ENCODE measurements around the gene REEP1. TPM values are rescaled to one million over a fixed set of nuclear protein-coding genes. Genes with fewer than 3 reads are reported as not detected.

The REEP1 gene
- total RNA-seq, 4 donors from 2014 or later = 9.7 to 24.5 (median 13.4) TPM

DNA sequence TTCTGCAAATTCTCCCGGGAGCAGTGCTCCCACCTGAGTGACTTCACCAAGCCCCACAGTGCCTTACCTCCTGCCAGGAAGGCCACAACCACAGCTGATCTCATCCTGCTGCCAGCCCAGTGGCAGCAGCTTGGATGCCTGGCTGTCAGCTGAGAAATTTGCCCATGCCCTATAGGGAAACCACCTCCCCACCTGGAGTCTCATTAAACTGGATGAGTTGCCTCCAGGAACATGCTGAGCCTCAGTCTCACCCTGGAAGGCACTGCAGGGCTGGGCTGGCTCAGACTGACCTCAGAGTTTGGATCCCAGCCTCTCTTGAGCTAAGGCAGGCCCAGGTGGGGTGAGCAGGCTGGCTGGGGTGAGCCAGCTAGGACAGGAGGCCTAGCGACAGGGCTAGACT, 23.3 kb downstream of the REEP1 start:
- Histone ChIP-seq H3K27ac (no peak overlapping the region), H3K36me3 (no peaks in the 10 kb centered on the region), H3K4me1 (no peaks in the 10 kb centered on the region), H3K4me3 (no peak overlapping the region), H3K27me3 (no peaks in the 10 kb centered on the region), H3K9me3 (no peaks in the 10 kb centered on the region)
- no peak for TF ChIP-seq POLR2A (IDR thresholded peaks at IDR 0.05)
- no peak for TF ChIP-seq CTCF (IDR thresholded peaks at IDR 0.05)
- intact Hi-C loops (cut with DNase I; ENCODE audit: low total_unique reads) = no loop called here
- DNase-seq = no peak

GRCh38 chr2:86313341-86313740, 24.1 kb downstream of the REEP1 start:
- Histone ChIP-seq H3K9me3 (no peaks in the 10 kb centered on the region), H3K36me3 (no peaks in the 10 kb centered on the region), H3K4me3 (no peak overlapping the region), H3K4me1 (no peaks in the 10 kb centered on the region), H3K27me3 (no peaks in the 10 kb centered on the region), H3K27ac (no peak overlapping the region)
- no peak for TF ChIP-seq CTCF (IDR thresholded peaks at IDR 0.05)
- no peak for TF ChIP-seq POLR2A (IDR thresholded peaks at IDR 0.05)
- DNase-seq = no peak
- intact Hi-C loops (cut with DNase I; ENCODE audit: low total_unique reads) = no loop called here

- no peaks in the 10 kb centered on the region for H3K9me3 ChIP-seq
- H3K27me3 ChIP-seq = no peaks in the 10 kb centered on the region
- intact Hi-C loops (cut with DNase I; ENCODE audit: low total_unique reads) = no loop called here
- H3K36me3 ChIP-seq = no peaks in the 10 kb centered on the region
- no peak for TF ChIP-seq POLR2A (IDR thresholded peaks at IDR 0.05)
- TF ChIP-seq CTCF (IDR thresholded peaks at IDR 0.05) = no peak
- H3K4me3 ChIP-seq = no peak overlapping the region
- H3K4me1 ChIP-seq = no peaks in the 10 kb centered on the region
- no peak for DNase-seq
- no peak overlapping the region for H3K27ac ChIP-seq
Observed at GRCh38 chr2:86311879-86312278, 25.5 kb downstream of the REEP1 start.

GRCh38 chr2:86309966-86310365, 27.5 kb downstream of the REEP1 start:
- intact Hi-C loops (cut with DNase I; ENCODE audit: low total_unique reads) = no loop called here
- H3K27me3 ChIP-seq = no peaks in the 10 kb centered on the region
- no peak overlapping the region for H3K4me3 ChIP-seq
- H3K4me1 ChIP-seq = no peaks in the 10 kb centered on the region
- H3K36me3 ChIP-seq = no peaks in the 10 kb centered on the region
- no peak for DNase-seq
- H3K27ac ChIP-seq = no peak overlapping the region
- no peaks in the 10 kb centered on the region for H3K9me3 ChIP-seq
- no peak for TF ChIP-seq CTCF (IDR thresholded peaks at IDR 0.05)
- TF ChIP-seq POLR2A (IDR thresholded peaks at IDR 0.05) = no peak

GRCh38 chr2:86308984-86309695, 28.3 kb downstream of the REEP1 start:
- Histone ChIP-seq H3K9me3 (no peaks in the 10 kb centered on the region), H3K27ac (no peak overlapping the region), H3K36me3 (no peaks in the 10 kb centered on the region), H3K4me1 (no peaks in the 10 kb centered on the region), H3K27me3 (no peaks in the 10 kb centered on the region), H3K4me3 (no peak overlapping the region)
- TF ChIP-seq POLR2A (IDR thresholded peaks at IDR 0.05) (no peak), CTCF (IDR thresholded peaks at IDR 0.05) (no peak)
- intact Hi-C loops (cut with DNase I; ENCODE audit: low total_unique reads) = no loop called here
- DNase-seq = no peak

All from uterus (tissue), 4 donors.